Choroid plexus epithelial cell (primary cell): ENCODE data around the gene NFIX.
A peak's percentile ranks its signal among the peaks of the same experiment; 100 is the strongest.

Source experiments
- DNase-seq: peaks from one replicate; pipeline ENCODE4 v3.0.0-alpha.2; 2010; ENCODE audit warnings: low read depth
- H3K4me3 ChIP-seq: 2 replicates; pipeline ENCODE4 v1.5.1; 2011; ENCODE audit warnings: low read depth, mild to moderate bottlenecking, control low read depth, low read length, moderate library complexity
- TF ChIP-seq, protein P1 (sequence below): conservative IDR thresholded peaks from 2 replicates; pipeline ENCODE4 v1.5.1; 2011; ENCODE audit warnings: low read depth, mild to moderate bottlenecking, control low read depth, inconsistent platforms, low read length, moderate library complexity

NFIX gene

DNA sequence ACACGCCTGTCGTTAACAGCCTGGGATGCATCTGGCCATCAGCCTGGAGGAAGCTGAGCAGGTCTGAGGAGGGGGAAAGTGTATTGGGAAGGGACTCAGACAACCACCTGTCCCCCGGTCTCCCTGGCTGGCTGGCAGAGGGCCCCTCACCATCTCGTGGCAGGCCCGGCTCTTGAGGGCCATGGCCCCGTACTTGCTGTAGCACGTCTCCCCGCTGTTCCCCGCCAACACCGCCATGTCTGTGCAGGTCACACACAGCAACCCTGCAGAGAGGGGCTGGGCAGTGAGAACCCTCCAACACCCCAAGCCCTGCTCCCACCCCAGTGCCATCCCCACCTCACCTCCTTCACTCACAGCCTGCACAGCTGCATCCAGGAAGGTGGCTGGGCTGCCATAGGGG, 117.3 kb downstream of the NFIX start:
- DNase-seq: no peak
- H3K4me3 ChIP-seq: no peak overlapping the region
- TF ChIP-seq, protein P1, sequence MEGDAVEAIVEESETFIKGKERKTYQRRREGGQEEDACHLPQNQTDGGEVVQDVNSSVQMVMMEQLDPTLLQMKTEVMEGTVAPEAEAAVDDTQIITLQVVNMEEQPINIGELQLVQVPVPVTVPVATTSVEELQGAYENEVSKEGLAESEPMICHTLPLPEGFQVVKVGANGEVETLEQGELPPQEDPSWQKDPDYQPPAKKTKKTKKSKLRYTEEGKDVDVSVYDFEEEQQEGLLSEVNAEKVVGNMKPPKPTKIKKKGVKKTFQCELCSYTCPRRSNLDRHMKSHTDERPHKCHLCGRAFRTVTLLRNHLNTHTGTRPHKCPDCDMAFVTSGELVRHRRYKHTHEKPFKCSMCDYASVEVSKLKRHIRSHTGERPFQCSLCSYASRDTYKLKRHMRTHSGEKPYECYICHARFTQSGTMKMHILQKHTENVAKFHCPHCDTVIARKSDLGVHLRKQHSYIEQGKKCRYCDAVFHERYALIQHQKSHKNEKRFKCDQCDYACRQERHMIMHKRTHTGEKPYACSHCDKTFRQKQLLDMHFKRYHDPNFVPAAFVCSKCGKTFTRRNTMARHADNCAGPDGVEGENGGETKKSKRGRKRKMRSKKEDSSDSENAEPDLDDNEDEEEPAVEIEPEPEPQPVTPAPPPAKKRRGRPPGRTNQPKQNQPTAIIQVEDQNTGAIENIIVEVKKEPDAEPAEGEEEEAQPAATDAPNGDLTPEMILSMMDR: no peak

DNA sequence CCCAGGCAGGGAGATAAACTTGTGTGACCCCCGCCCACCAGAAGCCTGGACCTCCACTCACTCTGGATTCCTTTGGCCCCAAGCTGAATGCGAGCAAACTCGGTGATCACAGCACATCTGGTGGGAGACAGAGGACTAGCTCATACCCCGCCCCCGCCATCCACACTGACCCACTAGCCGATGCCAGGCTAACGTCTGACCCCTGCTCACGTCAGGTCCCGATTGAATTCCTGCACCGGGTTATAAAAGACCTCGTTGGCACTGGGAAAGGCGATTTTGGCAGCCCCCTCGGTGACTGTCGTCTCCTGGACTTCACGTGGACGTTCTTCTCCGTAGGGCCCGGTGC, 120.6 kb downstream of the NFIX start:
- DNase-seq: no peak
- TF ChIP-seq, protein P1: no peak
- peak overlapping the region; percentile 70 for H3K4me3 ChIP-seq

DNA sequence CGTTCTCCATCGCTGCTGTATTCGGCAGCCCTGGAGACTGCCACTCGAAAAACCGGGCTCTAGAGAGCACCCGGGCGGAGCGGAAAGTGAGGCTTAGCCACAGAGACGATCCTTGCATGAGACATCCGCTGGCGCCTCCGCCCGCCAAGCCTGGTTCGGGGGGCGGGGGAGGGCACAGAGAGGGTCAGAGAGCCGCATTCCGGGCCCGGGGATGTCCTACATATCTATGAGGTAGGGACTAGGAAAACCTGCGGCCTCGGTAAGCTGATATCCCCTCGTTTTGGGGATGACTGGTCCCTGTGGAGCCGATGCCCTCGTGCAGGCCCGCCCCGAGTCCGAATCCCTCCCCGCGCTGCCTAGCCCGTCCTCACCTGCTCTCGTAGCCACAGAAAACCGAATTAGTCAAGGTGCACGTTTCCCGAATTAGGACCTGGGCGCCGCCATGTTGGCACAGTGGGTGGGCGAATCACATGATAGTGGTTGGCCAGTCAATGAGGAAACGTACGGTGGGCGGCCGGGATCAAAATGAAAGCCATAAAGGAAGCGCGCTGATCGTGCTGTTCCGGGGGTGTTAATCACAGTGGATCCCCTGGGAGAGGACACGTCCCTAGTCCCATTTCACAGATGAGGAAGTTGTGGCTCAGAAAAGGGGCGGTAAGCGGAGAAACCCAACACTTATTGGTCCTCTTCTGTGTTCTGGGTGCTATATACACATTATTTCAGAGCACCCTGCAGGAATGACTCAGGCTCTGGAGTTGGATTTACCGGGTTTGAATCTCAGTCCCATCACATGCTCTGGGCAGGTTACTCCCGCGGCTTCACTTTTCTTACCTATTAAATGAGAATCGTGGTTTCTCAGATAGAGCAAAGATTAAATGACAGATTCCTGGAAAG, 121.3 kb downstream of the NFIX start, which contains the start of gene TRMT1:
Gene TRMT1, minus strand, starts transcription at position 459 of the 894 bp plus-strand sequence. Its CDS starts 341 bp downstream, at position 118.
- TF ChIP-seq, protein P1: no peak
- peak; percentile 94 for DNase-seq

DNA sequence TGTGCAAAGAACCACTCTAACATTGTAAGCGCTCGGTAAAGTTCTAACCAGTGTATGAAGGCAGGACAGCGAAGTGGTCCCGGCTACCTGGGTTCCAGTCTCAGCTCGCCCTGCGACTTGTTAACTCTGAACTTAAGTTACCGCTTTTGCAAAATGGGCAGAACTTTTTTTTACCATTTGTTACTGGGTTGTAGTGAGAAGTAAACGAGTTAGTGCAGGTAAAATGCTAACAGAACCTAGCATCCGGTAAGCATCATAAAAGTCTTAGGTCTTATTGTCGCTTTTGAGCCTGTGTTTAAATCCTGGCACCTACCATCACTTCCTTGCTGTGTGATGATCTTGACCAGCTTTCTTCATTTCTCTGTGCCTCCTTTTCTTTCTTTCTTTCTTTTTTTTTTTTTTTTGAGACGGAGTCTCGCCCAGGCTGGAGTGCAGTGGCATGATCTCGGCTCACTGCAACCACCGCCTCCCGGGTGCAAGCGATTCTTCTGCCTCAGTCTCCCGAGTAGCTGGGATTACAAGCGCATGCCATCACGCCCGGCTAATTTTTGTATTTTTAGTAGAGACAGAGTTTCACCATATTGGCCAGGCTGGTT, 122.0 kb downstream of the NFIX start:
- TF ChIP-seq, protein P1: no peak
- no peak for DNase-seq
- peak overlapping the region; percentile 94 for H3K4me3 ChIP-seq

More for the DNA sequence above, 121.3 kb downstream of the NFIX start, which contains the start of gene TRMT1:
- peak within 1 kb of the TSS; percentile 70 for H3K4me3 ChIP-seq

DNA sequence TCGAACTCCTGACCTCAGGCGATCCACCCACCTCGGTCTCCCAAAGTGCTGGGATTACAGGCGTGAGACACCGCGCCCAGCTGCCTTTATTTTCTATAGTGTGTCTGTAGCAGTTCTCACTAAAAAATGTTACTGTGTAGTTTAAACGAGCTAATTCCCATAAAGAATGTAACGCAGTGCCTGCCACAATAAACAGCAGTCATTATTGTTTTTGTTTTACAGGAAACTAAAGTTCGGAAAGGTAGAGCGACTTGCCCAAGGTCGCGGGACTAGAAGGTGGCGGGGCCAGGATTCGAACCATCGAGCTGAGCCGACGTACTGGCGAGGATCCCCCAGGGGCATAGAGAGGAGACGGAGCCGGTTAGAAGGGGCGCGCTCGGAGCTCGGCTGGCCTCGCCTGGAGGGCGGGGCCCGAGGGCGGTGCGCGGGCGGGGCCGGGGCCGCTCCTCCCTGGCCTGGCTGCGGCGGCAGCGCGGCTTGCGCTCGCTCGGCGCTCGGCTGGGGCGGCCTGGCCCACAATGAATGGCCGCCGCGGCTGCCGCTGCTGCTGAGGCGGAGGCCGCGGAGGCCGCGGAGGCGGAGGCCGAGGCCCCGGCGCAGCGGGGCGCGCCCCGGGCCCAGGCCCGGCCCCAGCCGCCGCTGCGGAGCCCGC, 122.6 kb downstream of the NFIX start, which contains the start of gene NACC1:
Gene NACC1, plus strand, starts transcription at position 493 of the 652 bp plus-strand sequence. CDS start 16,944 bp downstream, outside the sequence.
- TF ChIP-seq, protein P1: no peak
- peak within 1 kb of the TSS; percentile 94 for H3K4me3 ChIP-seq

DNA sequence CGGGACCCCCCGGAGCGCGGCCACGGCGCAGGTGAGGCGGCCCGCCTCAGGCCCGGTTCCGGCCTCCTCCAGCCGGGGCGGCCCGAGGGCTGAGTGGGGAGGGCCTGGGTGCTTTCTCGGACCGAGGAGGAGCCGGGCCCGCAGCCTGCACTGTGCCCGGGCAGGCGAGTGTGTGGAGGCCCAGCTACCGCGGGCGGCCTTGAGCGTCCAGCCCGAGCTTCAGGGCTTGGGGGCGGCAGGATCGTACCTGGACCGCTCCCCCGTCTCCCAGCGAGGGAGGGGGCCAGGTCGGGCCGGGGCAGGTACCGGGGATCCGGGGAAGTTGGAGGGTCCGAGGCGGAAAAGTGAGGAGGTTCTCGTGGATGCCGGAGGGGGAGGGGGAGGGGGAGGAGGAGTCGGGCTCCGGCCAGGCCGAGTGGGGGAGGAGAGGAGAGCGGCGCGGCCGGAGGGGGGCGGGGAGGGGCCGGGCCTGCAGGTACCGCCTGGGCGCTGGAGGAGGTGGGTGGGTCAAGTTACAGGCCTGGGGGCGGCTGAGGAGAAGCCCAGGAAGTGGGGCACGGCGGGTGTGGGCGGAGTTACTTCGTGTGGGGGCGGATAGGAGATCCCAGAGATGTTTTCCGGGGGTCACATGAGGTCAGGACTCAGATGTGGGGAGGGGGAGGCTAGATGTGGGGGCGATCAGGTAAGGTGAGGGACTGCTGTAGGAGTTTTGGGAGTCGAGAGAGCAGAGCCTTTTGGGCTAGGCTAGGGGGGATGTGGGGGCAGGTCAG, 123.3 kb downstream of the NFIX start:
- DNase-seq: peak; percentile 52
- TF ChIP-seq, protein P1: no peak
- H3K4me3 ChIP-seq: peak overlapping the region; percentile 94

More for the DNA sequence above, 122.6 kb downstream of the NFIX start, which contains the start of gene NACC1:
- DNase-seq: peak; percentile 89
